ENCODE measurements around the gene PPARA. TPM values are rescaled to one million over a fixed set of nuclear protein-coding genes. Genes with fewer than 3 reads are reported as not detected.
A peak's percentile ranks its signal among the peaks of the same experiment; 100 is the strongest.

PPARA gene
- polyA plus RNA-seq, 1 of the 3 experiments (the other 2 are of a cell fraction): 4.5 TPM

DNA sequence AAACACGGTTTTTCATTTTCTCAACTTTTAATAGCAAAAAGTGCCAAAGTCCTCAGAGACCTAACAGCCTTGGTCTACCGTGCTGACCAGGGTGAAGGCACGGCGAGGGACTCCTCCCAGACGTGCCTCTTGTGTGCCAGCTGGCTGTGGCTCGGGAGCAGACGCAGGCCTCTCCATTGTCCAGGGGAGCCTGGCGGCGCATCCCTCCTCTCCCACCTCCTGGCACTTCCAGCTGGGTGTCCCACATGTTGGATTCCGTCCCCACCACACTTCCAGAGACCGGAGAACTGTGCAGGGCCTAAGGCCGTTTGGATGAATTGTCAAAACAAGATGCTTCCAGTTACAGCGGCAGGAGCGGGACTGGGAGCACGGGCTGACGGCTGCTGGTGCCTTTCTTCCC, 88.2 kb downstream of the PPARA start (continued):
- TF ChIP-seq, protein P1, sequence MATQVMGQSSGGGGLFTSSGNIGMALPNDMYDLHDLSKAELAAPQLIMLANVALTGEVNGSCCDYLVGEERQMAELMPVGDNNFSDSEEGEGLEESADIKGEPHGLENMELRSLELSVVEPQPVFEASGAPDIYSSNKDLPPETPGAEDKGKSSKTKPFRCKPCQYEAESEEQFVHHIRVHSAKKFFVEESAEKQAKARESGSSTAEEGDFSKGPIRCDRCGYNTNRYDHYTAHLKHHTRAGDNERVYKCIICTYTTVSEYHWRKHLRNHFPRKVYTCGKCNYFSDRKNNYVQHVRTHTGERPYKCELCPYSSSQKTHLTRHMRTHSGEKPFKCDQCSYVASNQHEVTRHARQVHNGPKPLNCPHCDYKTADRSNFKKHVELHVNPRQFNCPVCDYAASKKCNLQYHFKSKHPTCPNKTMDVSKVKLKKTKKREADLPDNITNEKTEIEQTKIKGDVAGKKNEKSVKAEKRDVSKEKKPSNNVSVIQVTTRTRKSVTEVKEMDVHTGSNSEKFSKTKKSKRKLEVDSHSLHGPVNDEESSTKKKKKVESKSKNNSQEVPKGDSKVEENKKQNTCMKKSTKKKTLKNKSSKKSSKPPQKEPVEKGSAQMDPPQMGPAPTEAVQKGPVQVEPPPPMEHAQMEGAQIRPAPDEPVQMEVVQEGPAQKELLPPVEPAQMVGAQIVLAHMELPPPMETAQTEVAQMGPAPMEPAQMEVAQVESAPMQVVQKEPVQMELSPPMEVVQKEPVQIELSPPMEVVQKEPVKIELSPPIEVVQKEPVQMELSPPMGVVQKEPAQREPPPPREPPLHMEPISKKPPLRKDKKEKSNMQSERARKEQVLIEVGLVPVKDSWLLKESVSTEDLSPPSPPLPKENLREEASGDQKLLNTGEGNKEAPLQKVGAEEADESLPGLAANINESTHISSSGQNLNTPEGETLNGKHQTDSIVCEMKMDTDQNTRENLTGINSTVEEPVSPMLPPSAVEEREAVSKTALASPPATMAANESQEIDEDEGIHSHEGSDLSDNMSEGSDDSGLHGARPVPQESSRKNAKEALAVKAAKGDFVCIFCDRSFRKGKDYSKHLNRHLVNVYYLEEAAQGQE (IDR thresholded peaks at IDR 0.05; ENCODE audit: low read depth, low read length): no peak

DNA sequence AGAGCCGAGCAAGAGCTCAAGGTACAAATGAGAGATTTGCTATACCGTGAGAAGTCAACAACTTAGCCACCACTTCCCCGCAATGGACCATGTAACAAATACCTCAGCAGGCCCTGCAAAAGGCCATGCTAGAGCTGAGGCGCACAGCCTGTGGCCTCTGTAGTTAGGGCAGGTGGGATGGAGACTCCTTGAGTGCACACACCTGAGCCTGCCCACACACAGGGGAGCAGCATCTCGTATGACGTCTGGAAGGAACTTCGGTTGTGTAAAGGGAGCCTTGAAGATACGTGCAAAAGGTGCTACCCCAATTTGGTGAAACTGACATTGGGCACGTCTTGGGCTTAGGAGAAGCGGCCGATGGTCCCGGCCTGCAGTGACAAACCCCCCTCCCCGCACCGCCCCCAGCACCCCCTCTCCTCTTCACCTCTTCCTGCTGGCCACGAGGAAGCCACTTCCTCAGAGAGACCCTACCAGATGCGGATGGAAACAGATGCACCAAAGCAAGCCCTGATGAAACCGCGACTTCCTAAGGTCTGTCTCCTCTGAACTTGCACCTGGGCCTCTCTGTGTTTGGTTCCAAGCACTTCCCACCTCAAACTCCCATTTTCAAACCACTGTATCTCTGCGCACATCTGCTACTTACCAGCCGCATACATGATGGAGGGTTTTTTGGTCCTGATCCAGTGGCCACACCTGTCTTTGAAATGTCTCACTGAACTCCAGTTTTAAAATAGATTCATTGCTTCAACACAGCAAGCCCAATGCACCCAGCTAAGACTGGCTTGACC, 89.1 kb downstream of the PPARA start:
- Histone ChIP-seq H3K4me3 (ENCODE audit: low read depth in 2 of 2, low read length in 1 of 2) (no peak overlapping the region), H2AFZ (ENCODE audit: low read depth) (no peak overlapping the region), H4K20me1 (ENCODE audit: insufficient read depth) (no peaks in the 10 kb centered on the region), H3K4me2 (no peak overlapping the region), H3F3A (replicated peaks; ENCODE audit: insufficient read depth) (no peaks in the 10 kb centered on the region), H3K9me3 (no peaks in the 10 kb centered on the region), H3K9me2 (no peaks in the 10 kb centered on the region), H3K27me3 (ENCODE audit: insufficient read depth) (no peaks in the 10 kb centered on the region), H3K36me3 (replicated peaks in 1 of 2; ENCODE audit: control insufficient read depth in 1 of 2, insufficient read depth in 2 of 2, low read length in 1 of 2) (peaks cover 0 to 27% of the 10 kb centered on the region in 2 experiments), H3K79me2 (ENCODE audit: insufficient read depth) (no peaks in the 10 kb centered on the region), H3K27ac (ENCODE audit: low read depth in 2 of 2, low read length in 1 of 2) (peak overlapping the region in 1 of 2 experiments; percentile 99; a peak in 2 of 4 replicates), H3K4me1 (ENCODE audit: control insufficient read depth in 1 of 2, insufficient read depth in 2 of 2, low read depth in 1 of 2, low read length in 1 of 2) (peaks cover 0 to 63% of the 10 kb centered on the region in 2 experiments; a peak in 2 of 4 replicates), H3K9ac (no peak overlapping the region)
- TF ChIP-seq RFX5 (IDR thresholded peaks at IDR 0.05; ENCODE audit: low read length) (no peak), SIN3A (IDR thresholded peaks at IDR 0.05; ENCODE audit: borderline replicate concordance, low read depth, low read length) (no peak), YY1 (IDR thresholded peaks at IDR 0.05; ENCODE audit: low read depth) (no peak), POLR2AphosphoS5 (IDR thresholded peaks at IDR 0.05; ENCODE audit: low read depth, low read length) (no peak), RXRA (IDR thresholded peaks at IDR 0.05; ENCODE audit: borderline replicate concordance, low read depth) (no peak), GABPA (IDR thresholded peaks at IDR 0.05; ENCODE audit: low read depth) (no peak), EP300 (IDR thresholded peaks at IDR 0.05; ENCODE audit: borderline replicate concordance in 1 of 2, low read depth in 1 of 2, low read length in 1 of 2) (no peak), RCOR1 (IDR thresholded peaks at IDR 0.05; ENCODE audit: low read length) (no peak), MXI1 (IDR thresholded peaks at IDR 0.05; ENCODE audit: low read depth, low read length) (no peak), TAF1 (IDR thresholded peaks at IDR 0.05; ENCODE audit: borderline replicate concordance, low read depth, low read length) (no peak), ELF1 (IDR thresholded peaks at IDR 0.05) (no peak), GATA2 (CRISPR knock-in tag; IDR thresholded peaks at IDR 0.05) (no peak)
- TF ChIP-seq, protein P2, sequence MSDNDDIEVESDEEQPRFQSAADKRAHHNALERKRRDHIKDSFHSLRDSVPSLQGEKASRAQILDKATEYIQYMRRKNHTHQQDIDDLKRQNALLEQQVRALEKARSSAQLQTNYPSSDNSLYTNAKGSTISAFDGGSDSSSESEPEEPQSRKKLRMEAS (IDR thresholded peaks at IDR 0.05; ENCODE audit: low read depth): no peak
- TF ChIP-seq, protein P3, sequence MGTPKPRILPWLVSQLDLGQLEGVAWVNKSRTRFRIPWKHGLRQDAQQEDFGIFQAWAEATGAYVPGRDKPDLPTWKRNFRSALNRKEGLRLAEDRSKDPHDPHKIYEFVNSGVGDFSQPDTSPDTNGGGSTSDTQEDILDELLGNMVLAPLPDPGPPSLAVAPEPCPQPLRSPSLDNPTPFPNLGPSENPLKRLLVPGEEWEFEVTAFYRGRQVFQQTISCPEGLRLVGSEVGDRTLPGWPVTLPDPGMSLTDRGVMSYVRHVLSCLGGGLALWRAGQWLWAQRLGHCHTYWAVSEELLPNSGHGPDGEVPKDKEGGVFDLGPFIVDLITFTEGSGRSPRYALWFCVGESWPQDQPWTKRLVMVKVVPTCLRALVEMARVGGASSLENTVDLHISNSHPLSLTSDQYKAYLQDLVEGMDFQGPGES (IDR thresholded peaks at IDR 0.05; ENCODE audit: low read depth, low read length): no peak
- TF ChIP-seq, protein P4, sequence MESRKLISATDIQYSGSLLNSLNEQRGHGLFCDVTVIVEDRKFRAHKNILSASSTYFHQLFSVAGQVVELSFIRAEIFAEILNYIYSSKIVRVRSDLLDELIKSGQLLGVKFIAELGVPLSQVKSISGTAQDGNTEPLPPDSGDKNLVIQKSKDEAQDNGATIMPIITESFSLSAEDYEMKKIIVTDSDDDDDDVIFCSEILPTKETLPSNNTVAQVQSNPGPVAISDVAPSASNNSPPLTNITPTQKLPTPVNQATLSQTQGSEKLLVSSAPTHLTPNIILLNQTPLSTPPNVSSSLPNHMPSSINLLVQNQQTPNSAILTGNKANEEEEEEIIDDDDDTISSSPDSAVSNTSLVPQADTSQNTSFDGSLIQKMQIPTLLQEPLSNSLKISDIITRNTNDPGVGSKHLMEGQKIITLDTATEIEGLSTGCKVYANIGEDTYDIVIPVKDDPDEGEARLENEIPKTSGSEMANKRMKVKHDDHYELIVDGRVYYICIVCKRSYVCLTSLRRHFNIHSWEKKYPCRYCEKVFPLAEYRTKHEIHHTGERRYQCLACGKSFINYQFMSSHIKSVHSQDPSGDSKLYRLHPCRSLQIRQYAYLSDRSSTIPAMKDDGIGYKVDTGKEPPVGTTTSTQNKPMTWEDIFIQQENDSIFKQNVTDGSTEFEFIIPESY (IDR thresholded peaks at IDR 0.05; ENCODE audit: borderline replicate concordance, low read depth): no peak
- TF ChIP-seq, protein P5, sequence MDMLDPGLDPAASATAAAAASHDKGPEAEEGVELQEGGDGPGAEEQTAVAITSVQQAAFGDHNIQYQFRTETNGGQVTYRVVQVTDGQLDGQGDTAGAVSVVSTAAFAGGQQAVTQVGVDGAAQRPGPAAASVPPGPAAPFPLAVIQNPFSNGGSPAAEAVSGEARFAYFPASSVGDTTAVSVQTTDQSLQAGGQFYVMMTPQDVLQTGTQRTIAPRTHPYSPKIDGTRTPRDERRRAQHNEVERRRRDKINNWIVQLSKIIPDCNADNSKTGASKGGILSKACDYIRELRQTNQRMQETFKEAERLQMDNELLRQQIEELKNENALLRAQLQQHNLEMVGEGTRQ (IDR thresholded peaks at IDR 0.05; ENCODE audit: borderline replicate concordance, low read depth, low read length): no peak
- 95% methylated on average over 17 of the region's 20 CpGs for WGBS (ENCODE audit: low lambda C conversion rate)
- DNase-seq: no peak
- ChIA-PET POLR2A (no interaction called here), CTCF (interaction anchor here (3.9 kb wide), 1 partner anchor 117 kb away, joined by 15 read pairs; no protein-coding TSS in a partner anchor)
